ENCODE results near the gene TYRP1.

DNA sequence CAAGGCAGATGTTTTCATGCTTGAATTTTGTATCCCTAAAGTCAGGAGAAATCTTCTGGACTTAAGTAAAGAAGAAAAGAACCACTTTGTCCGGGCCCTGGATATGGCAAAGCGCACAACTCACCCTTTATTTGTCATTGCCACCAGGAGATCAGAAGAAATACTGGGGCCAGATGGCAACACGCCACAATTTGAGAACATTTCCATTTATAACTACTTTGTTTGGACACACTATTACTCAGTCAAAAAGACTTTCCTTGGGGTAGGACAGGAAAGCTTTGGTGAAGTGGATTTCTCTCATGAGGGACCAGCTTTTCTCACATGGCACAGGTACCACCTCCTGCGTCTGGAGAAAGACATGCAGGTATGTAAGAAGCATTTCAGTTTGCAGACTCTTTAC is 2.3 kb downstream of the TYRP1 start:
- TF ChIP-seq, protein P1, sequence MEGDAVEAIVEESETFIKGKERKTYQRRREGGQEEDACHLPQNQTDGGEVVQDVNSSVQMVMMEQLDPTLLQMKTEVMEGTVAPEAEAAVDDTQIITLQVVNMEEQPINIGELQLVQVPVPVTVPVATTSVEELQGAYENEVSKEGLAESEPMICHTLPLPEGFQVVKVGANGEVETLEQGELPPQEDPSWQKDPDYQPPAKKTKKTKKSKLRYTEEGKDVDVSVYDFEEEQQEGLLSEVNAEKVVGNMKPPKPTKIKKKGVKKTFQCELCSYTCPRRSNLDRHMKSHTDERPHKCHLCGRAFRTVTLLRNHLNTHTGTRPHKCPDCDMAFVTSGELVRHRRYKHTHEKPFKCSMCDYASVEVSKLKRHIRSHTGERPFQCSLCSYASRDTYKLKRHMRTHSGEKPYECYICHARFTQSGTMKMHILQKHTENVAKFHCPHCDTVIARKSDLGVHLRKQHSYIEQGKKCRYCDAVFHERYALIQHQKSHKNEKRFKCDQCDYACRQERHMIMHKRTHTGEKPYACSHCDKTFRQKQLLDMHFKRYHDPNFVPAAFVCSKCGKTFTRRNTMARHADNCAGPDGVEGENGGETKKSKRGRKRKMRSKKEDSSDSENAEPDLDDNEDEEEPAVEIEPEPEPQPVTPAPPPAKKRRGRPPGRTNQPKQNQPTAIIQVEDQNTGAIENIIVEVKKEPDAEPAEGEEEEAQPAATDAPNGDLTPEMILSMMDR (IDR thresholded peaks at IDR 0.05), result no peak
- TF ChIP-seq MEF2A (IDR thresholded peaks at IDR 0.05; ENCODE audit: borderline replicate concordance, low read depth) (no peak), RAD21 (IDR thresholded peaks at IDR 0.05; ENCODE audit: low read length) (no peak), RXRA (IDR thresholded peaks at IDR 0.05; ENCODE audit: borderline replicate concordance, low read depth) (no peak), TEAD4 (IDR thresholded peaks at IDR 0.05; ENCODE audit: borderline replicate concordance, insufficient read depth) (no peak), CHD2 (IDR thresholded peaks at IDR 0.05; ENCODE audit: low read length, partially characterized antibody) (no peak), EZH2phosphoT487 (IDR thresholded peaks at IDR 0.05; ENCODE audit: borderline replicate concordance, low read depth) (no peak)
- TF ChIP-seq, protein P2, sequence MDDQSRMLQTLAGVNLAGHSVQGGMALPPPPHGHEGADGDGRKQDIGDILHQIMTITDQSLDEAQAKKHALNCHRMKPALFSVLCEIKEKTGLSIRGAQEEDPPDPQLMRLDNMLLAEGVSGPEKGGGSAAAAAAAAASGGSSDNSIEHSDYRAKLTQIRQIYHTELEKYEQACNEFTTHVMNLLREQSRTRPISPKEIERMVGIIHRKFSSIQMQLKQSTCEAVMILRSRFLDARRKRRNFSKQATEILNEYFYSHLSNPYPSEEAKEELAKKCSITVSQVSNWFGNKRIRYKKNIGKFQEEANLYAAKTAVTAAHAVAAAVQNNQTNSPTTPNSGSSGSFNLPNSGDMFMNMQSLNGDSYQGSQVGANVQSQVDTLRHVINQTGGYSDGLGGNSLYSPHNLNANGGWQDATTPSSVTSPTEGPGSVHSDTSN (IDR thresholded peaks at IDR 0.05), result no peak
- TF ChIP-seq, protein P3, sequence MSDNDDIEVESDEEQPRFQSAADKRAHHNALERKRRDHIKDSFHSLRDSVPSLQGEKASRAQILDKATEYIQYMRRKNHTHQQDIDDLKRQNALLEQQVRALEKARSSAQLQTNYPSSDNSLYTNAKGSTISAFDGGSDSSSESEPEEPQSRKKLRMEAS (IDR thresholded peaks at IDR 0.05; ENCODE audit: low read depth), result no peak
